Measurements from ENCODE around the gene TP73.

Gene TP73

DNA sequence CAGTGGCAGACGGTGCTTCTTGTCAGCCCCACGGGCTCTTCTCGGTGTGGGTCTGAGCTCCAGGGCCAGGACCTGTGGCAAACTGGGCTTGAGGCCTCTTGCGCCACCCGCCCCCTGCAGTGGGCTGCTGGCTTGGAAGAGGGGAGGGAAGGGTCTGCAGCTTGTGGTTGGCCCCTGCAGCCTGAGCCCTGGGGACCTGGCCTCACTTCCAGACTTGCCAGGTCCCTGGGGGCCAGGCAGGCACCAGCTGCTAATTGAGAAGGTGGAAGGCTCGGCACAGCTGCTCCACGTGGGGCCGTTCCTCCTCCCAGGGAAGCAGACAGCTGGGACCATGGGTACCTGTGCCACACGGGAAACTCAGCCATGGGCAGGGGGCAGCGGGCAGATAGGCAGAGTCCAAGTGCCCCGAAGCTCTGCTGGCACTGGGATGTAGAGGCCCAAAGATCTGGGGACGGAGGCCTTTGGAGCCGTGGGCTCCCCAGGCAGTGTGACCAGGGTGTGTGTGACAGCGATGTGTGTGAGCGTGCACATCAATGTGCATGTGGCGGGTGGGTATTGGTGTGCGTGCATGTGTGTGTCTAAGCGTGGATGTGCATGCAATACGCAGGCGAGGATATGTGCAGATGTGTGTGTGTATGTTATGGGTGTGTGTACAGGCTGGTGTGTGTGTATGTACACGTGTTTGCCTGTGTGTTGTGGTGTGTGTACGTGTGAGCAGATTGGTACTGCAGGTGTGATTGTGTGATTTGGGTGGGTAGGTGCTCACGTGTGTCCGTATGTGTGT, 39.3 kb downstream of the TP73 start:
- no peak for DNase-seq

DNA sequence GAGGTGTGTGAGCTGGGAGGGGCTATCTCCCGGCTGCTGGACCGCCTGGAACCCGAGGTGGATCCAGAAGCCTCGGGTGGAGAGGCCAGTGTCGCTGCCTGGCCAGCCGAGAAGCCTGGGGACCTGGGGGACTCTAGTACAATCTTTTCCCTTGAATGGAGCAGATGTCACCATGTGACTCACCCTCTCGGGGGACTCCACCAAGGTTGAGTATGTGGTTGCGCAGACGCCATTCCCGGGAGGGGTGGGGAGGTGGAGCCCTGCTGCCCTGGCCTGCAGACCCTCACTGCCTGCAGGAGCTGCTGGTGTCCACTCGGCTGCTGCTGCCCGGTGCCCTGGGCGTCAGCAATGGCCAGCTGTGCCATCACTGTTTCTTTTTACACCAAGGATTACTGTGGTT, 40.3 kb downstream of the TP73 start:
- no peak for DNase-seq

DNA sequence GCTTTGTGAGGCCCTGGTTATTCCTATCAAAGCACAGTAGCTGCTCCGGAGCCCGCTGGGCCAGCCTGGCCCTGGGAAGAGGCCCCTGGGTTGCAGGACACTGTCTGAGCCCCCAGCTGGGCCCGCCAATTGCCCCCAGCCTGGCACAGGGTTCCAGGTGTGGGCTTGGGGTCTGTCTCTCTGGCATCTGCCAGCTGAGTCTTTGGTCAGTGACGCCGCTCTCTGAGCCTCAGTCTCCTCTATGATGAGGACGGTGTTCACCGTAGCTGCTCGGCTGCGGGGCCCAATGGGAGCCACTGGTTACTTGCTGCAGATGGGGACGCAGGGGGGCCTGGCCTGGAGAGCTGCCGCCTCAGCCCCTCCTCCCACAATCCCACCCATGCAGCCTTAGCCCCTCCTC, 41.0 kb downstream of the TP73 start:
- no peak for DNase-seq

DNA sequence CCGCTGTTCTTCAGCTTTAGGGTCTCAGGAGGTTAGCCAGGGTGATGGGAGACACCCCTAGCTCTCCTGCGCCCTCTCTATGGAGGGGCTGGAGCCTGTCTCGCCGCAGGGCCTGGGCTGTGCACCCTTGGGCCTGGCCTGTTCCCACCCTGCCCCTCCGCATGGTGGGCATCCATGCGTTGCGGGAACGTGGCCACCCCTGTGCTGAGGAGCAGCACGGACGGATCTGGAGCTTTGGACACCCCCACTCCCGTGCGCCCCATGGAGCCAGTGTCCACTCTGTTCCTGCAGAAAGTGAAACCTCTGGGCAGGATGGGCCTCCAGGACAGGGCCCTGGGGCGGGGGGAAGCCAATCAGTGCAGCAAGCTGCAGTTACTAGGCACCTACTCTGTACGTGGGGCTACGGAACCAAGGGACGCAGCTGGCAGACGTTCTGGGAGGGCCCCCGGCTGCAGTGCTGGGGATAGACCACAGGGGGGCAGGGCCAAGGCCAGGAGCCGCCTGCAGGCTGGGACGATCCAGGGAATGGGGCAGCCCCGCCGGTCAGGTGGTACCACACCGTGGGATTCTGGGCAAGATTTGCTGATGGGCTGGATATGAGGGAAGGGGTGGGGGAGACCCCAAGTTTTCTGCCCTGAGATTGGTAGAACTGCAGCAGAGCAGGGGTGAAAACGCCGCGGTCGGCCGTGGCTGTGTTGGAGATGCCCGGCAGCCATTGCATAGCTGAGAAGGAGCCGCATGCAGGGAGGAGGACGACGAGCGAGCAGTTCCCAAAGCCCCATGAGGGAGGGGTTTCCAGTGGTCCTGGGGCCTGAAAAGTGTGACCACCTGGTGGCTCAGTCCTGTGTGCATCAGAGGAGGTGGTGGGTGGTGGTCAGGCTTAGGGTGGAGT, 43.3 kb downstream of the TP73 start:
- DNase-seq, result peak; percentile 70

DNA sequence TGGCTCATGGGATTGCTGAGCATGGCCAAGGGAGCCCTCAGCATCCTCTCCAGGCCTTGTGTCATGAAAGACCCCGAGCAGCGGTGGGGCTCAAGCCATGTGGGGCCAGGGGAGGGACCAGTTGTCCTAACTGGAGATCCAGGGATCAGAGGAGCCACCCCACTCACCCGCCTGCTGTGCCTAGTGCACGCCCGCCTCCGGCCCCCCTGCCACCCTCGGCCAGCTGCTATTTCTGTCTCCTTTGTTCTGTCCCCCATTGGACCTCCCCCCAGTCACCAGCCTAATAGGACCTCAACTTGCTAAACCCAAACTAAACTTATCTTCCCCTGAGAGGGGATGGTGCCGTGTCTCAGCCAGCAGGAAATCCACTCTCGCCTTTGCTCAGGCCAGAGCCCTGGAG, 44.4 kb downstream of the TP73 start:
- no peak for DNase-seq

DNA sequence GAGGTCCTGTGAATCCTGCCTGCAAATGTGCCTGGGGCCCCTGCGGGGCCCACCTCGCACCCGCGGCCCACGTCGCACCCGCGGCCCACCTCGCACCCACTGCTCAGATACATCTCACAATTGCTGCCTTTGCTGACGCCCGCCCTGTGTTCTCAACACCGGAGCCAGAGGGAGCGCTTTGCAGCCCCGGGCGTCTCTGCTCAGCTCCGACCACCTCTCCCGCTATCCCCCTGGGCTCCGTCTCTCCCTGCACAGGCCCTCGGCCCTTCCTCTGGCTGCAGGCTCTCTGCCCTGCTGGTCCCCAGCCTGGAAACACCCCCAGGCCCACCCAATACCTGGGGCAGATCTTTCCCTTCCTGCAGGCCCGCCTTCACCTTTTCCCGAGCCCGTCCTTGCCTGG, 44.8 kb downstream of the TP73 start:
- DNase-seq, result no peak

DNA sequence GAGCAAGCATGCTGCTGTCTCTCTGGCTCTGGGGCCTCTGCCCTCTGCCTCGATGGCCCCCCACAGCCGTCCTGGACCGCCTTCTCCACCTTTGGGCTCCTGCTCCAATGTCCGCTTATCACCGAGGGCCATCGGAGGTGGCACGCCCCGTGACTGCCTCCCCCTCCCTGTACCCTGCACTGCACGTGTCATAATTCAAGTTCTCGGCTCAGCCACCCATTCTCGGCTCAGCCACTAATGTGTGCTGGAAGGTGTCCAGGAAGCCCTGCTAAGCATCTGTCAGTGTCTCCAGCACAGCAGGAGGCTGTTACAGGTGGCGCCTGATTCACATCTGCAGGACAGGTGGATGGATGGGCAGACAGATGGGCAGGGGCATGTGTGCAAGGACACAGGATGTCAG, 45.5 kb downstream of the TP73 start:
- no peak for DNase-seq

DNA sequence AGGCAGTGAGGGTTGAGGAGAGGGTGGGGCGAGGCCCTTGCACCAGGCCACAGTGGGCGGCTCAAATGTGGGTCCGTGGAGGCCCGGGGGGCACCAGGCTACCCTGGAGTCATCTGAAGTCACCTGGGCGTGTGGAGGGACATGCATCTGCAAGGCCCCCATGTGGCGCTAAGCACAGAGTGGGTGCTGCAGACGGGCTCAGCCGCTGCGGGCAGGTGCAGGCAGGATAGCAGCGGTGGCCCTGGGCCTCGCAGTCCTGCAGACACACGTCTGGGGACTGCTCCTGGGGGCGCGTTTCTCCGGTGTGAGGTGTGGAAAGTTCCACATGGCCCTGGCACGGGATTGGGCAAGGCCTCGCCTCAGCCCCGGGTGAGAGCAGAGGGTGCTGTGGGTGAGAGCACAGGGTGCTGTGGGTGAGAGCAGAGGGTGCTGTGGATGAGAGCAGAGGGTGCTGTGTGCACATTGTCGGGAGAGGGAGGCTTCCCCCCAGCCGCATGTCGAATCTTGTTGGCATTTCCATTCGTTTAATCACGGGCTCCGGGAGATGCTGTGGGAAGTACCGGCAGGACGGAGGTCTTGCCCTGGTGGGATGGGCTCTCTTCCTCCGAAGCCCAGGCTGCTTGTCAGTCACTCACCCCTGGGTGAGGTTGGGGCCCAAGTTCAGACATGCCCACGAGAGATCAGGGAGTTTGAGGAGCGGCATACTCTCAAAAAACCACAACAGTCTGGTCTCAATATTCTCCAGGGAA, 46.5 kb downstream of the TP73 start:
- no peak for DNase-seq

DNA sequence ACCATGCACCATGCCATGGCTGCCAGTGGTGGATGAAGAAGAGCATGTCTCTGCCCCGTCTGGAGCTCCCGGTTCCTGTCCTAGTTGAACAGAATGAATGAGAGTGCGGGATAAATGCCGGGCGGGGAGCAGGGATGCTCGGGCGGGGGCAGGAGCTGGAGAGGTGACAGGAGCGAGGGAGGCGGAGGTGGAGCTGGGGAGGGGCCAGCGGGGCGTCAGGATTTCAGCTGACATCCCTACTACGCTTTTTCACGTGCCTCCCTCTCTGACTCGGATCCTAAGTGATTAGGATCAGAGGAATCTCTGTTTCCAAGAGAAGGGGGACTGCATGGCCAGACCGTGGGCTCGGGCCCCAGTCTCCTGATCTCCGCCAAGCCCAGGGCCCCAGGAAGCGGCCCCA, 47.3 kb downstream of the TP73 start:
- no peak for DNase-seq

DNA sequence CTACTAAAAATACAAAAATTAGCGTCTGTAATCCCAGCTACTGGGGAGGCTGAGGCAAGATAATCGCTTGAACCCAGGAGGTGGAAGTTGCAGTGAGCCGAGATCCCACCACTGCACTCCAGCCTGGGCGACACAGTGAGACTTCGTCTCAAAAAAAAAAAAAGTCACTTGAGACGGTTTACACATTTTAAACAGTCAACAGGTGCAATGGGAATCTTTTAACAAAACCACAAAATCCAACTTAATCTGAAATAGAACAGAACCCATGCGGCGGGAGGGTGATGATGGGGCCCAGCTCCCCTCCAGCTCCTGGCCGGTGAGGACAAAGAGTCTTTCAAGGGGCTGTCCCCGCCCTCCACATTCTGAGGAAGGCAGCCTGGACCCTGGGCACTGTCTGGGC, 48.3 kb downstream of the TP73 start:
- DNase-seq, result no peak

DNA sequence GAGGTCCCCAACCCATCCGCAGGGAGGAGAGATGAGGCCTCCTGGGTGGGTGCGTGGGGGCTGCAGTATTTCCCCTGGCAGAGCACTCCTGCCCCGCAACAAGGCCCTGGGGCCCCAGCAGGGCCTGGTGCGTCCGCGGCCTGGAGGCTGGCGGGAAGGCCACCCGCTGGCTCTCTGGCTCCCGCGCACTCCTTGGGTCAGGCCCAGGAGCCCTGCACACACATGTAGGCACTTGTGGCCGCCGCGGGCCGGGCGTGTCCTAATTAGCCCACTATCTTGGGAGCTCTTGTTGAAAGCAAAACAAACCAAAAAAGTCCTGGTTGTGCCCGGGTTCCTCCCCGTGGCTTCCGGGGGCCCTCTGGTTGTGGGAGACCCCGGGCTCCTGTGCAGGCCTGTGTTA, 50.2 kb downstream of the TP73 start:
- DNase-seq, result no peak

DNA sequence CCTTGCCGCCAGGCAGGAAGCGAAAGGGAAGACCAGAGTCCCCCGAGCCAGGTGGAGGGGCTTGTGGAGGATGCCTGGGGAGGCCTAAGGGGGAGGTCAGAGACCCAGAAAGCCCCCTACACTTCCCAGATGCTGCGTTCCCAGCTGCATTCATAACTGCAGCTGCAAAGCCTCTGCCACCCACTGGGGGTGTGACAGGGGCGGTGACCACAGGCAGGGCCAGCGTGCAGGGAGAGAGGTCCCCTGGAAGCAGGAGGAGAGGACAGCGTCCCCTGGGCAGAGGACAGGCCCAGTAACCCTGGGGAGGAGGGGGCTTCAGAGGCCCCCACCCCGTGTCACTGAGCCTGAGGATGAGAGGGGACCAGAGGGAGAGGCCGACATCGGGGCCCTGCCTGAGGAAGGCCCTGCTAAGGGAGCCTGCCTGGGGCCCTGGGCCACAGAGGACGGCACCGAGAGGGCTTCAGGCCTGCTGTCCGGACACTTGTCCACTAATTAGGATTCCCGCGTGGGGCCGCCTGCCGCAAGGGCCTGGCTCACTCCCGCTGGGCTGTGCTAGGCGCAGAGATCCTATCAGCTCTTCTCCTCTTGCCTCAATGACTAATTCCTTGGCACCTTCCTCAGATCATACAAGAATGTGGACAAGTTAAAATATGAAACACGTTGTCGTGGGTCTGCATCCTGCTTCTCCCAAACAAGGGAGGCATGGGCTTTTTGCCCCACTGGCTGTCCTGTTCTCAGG, 50.8 kb downstream of the TP73 start:
- no peak for DNase-seq

DNA sequence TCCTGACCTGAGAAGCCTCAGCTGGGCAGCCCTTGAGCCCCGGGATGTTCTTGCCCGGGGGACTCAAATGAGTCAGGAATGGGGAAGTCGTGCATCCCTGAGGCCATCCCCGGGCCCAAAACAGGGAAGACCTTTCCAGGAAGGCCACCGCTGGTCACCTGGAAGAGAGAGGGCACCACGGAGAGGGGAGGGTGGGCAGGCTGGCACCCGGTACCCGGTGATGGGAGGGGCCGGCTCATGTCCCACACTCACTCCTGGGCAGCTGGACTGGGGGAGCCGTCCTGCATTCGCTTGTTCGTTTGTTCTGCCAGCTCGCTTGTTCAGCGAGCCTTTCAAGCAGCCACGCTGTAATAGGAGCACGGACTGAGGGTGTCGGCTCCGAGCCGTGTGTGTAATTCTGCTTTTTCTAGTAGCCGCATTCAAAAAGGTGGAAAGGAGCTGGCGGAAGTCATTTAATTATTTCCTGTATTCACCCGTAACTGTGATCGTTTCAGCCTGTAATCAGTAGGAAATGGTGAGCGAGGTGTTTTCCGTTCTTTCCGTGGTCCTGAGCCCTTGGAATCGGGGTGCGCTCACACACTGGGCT, 51.6 kb downstream of the TP73 start:
- no peak for DNase-seq

DNA sequence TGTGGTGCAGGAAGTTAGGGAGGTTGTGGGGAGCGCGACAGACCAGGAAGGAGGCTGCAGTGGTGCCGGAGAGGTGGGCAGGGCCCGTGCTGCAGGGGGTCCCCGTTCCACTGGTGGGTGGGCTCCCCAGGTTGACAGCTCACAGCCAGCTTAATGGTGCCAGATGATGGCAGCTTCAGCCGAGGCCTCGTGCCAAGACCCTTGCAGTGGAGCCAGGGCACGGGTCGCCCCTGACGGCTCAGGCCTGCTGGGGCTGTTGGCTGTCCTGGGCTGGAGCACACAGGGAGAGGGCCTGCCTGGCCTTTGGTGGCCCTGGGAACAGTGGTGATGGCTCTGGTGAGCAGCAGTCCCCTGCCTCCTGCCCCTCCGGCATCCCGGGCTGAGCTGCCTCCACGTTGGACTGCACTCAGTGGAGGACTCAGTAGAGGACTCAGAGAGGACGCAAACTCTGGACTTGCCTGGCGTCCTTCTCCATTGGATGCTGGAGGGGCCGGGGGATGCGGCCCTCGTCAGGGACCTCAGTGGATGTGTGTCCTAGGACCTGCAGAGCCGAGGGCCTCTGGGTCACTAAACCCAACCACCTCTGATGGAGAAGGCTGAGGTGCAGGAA, 53.1 kb downstream of the TP73 start:
- no peak for DNase-seq

DNA sequence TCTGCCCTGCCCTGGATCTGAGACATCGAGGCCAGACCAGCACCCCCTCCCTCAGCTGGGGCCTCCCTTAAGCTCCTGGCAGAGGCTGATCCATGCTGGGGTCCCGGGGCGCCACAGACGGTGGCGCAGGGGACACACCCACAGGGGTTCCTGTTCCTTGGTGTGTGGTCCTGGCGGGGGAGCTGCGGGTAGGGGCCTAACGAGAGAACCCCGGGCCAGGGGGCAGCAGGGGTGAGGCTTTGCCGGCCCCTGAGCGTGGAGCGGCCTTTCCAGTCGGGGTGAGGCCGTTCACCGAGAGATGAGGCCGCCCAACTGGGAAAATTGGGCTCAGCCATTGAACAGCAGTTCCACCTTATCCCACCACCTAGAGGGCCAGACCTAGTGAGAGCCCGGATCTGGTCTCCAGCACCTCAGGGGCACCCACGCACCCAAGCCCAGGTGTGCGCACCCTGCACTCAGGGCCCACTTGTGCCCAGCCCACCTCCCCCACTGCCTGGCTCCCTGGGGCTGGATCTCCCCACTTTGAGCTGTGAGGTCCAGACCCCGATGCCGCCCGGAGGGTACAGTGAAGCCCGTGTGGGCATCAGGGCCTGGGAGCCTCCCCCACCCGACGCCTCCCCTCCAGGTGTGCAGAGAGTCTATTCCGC, 54.5 kb downstream of the TP73 start:
- DNase-seq, result no peak

DNA sequence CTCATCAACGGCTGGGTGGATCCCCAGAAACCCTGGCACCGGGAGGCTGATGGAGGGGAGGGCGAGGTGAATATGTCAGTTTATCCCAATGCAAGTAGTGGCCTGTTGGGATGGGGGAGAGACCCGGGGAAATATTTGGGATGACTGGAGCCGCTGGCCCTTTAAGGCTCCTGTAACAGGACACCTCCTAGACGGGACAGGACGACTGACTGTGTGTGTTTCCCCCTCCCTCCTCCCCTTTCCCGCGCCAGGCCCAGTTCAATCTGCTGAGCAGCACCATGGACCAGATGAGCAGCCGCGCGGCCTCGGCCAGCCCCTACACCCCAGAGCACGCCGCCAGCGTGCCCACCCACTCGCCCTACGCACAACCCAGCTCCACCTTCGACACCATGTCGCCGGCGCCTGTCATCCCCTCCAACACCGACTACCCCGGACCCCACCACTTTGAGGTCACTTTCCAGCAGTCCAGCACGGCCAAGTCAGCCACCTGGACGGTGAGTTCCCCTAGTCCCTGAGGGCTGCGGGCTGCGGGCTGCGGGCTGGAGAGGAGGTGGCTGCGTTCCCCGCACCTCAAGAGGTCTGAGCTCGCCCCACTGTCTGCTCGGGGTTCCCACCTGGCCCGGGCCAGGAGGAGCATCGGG, 55.1 kb downstream of the TP73 start:
- DNase-seq, result no peak

DNA sequence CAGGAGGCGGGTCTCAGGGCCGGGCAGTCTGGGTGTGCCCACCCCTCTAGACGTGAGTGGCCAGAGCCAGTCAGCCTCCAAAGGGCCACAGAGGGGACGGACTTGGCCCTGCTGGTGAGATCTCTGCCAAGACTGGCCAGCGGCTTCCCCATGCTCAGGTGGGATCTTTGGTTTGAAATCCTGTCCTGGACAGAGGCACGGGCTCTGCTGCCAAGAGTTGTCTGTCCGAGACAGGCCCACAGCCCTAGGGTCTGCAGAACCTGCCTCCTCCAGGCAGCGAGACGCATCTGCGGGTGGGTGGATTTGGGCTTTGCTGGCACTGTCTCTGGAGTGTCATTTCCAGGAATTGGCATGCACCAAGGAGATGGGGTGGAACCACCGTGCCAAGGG, 55.6 kb downstream of the TP73 start:
- no peak for DNase-seq

DNA sequence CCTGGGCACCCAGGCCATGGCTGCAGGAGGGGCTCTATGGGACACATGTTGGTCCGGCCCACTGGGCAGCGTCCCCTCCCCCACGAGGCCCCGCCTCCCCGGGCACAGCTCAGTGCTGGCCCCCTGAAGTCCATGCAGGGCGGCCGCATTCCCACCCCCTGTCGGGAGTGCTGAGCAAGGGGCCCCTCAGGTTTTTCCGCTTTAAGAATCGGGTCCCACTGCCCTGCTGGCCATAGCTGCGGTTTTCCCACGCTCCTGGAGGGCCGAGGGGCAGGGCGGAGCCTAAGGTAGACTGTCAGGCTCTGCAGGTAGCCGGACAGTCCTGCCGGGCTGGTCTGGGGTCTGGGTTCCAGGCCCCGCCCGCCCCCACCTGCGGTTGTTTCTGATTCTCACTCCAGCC, 56.5 kb downstream of the TP73 start:
- no peak for DNase-seq

DNA sequence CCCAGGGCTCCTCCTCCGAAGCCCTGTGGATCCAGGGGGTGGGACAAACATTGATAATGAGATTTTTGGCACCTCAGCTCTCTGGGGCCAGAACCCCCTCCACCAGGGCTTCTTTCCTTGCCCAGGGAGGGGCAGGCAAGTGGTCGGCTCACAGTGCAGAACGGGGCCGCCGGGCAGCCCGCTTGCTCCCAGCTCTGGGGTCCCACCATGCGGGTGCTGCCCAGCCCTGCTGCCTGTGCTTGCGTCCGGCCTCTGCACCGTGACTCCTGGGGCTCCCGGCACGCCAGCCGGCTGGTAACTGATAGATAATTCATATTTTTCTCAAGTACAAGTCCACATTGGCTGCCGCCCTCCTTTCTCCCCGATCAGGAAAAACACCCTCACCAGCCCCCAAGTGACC, 57.9 kb downstream of the TP73 start:
- no peak for DNase-seq

DNA sequence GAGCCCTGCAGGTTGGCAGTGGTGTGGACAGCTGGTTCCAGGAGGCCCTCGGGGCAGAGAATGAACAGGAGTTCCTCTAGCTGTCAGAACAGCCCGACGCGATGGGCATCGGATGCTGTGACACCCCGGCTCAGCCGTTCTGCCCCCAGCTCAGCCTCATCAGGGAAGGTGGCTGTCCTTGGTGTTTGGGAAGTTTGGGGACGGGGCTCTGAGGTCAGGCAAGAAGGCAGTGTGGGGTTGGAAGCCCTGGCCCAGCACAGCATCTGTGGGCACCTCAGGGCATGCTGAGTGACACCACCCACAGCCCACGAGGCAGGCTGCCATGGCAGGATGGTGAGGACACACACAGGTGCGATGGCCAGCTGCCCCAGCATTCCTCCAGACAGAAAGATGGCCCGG, 59.1 kb downstream of the TP73 start:
- DNase-seq, result no peak
